GM23248 (cell line): ENCODE data around the gene DGKE. TPM values are rescaled to one million over a fixed set of nuclear protein-coding genes. Genes with fewer than 3 reads are reported as not detected.

Source experiments
- DNase-seq: peaks from one replicate; pipeline ENCODE4 v3.0.0-alpha.2; 2015
- H2AFZ ChIP-seq: fragments of 200-600 bp; sonication (generic); 2 replicates; pipeline ENCODE4 v1.6.1; 2016; ENCODE audit warnings: antibody characterized with exemption
- H3F3A ChIP-seq: fragments of 200-600 bp; sonication (generic); 2 replicates; pipeline ENCODE4 v1.6.1; 2016; ENCODE audit warnings: mild to moderate bottlenecking, antibody characterized with exemption, mixed run types; ENCODE audit not compliant: insufficient read depth
- H3K27ac ChIP-seq: fragments of 200-600 bp; sonication (generic); 2 replicates; pipeline ENCODE4 v1.5.1; 2016; ENCODE audit warnings: mild to moderate bottlenecking
- H3K27me3 ChIP-seq: fragments of 200-600 bp; sonication (generic); replicated peaks from 2 replicates; pipeline ENCODE4 v1.6.1; 2016; ENCODE audit warnings: mild to moderate bottlenecking; ENCODE audit not compliant: insufficient read depth
- H3K36me3 ChIP-seq: fragments of 200-600 bp; sonication (generic); 2 replicates; pipeline ENCODE4 v1.6.1; 2016; ENCODE audit warnings: low read depth, mild to moderate bottlenecking
- H3K4me1 ChIP-seq: fragments of 200-600 bp; sonication (generic); 2 replicates; pipeline ENCODE4 v1.6.1; 2016; ENCODE audit warnings: mild to moderate bottlenecking; ENCODE audit not compliant: insufficient read depth
- H3K4me2 ChIP-seq: fragments of 200-600 bp; sonication (generic); one replicate; pipeline ENCODE4 v1.6.1; 2016; ENCODE audit warnings: mild to moderate bottlenecking; ENCODE audit not compliant: unreplicated experiment
- H3K4me3 ChIP-seq: fragments of 200-600 bp; sonication (generic); 2 replicates; pipeline ENCODE4 v1.5.1; 2016; ENCODE audit warnings: mild to moderate bottlenecking
- H3K79me2 ChIP-seq: fragments of 200-600 bp; sonication (generic); 2 replicates; pipeline ENCODE4 v1.6.1; 2016; ENCODE audit warnings: mild to moderate bottlenecking; ENCODE audit not compliant: insufficient read depth
- H3K9ac ChIP-seq: fragments of 200-600 bp; sonication (generic); 2 replicates; pipeline ENCODE4 v1.6.1; 2016; ENCODE audit warnings: mild to moderate bottlenecking
- H3K9me2 ChIP-seq: fragments of 200-600 bp; sonication (generic); 2 replicates; pipeline ENCODE4 v1.6.1; 2016; ENCODE audit warnings: mixed run types, mild to moderate bottlenecking, moderate library complexity; ENCODE audit not compliant: insufficient read depth
- H3K9me3 ChIP-seq: fragments of 200-600 bp; sonication (generic); one replicate; pipeline ENCODE4 v1.6.1; 2017; ENCODE audit warnings: low read depth
- H4K20me1 ChIP-seq: fragments of 200-600 bp; sonication (generic); 2 replicates; pipeline ENCODE4 v1.6.0; 2016; ENCODE audit not compliant: insufficient read depth
- EZH2 ChIP-seq: fragments of 200-600 bp; sonication (generic); IDR thresholded peaks from 2 replicates; pipeline ENCODE4 v1.6.1; 2018; ENCODE audit warnings: antibody characterized with exemption, mild to moderate bottlenecking; ENCODE audit not compliant: insufficient read depth, poor library complexity, severe bottlenecking
- EZH2phosphoT487 ChIP-seq: fragments of 200-600 bp; sonication (generic); IDR thresholded peaks from 2 replicates; pipeline ENCODE4 v1.6.1; 2018; ENCODE audit warnings: antibody characterized with exemption, moderate library complexity, mild to moderate bottlenecking, low read depth; ENCODE audit not compliant: insufficient read depth
- WGBS, 2 experiments: methylation state at CpG; one replicate each; pipeline ENCODE4 v1.1.6; 2015 to 2017; ENCODE audit warnings: low lambda C conversion rate in 2 of 2, low coverage in 1 of 2; ENCODE audit errors: missing lambda C conversion rate in 2 of 2; 5-methylcytosine and 5-hydroxymethylcytosine counted together
- in situ Hi-C: fragments of 300-500 bp; cut with MboI; formaldehyde crosslinking; loops from 2 replicates; pipeline ENCODE4 v1.15.0; 2020
- polyA plus RNA-seq: library from polyadenylated mRNA; unstranded; fragments of >200 nt; fragmentation: Nextera tagmentation; extraction: Ambion mirVana; gene quantifications from 2 replicates; pipeline ENCODE4 v1.2.1, GENCODE V29; 2016
- total RNA-seq: library from RNA; depleted of rRNA; stranded (reverse); fragments of >200 nt; shearing (Covaris generic); gene quantifications from 2 replicates; pipeline ENCODE4 v1.2.3, GENCODE V29; 2014

The DGKE gene
- total and polyA plus RNA-seq, 2 experiments from 2014 or later, result 1.9 to 2.8 TPM

DNA sequence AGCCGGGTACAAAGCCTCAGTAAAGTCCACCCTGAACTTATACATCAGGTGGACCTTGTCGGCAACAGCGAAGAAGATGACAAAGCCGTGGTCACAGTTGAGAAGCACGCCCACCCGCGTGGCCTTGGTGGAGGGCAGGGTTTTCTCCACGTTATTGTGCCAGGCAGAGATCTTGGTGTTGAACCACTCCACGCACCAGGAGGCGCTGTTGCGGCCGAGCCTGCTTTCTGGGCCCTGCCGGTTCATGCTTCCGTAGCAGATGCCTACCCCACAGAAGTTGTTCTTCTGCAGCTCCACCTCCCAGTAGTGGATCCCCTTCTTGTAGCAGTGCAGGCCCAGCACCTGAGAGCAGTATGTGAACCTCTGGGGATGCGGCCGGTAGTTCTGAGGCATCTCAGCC, 57.8 kb downstream of the DGKE start:
- Histone ChIP-seq H3K36me3 (peaks cover 48% of the 10 kb centered on the region; the same call in 1 of the 2 replicates), H3K79me2 (no peaks in the 10 kb centered on the region), H3F3A (no peaks in the 10 kb centered on the region), H3K4me1 (no peaks in the 10 kb centered on the region), H4K20me1 (no peaks in the 10 kb centered on the region), H3K9ac (no peak overlapping the region), H3K4me3 (no peak overlapping the region), H2AFZ (no peak overlapping the region), H3K27ac (no peak overlapping the region), H3K9me3 (no peaks in the 10 kb centered on the region), H3K4me2 (no peak overlapping the region), H3K27me3 (no peaks in the 10 kb centered on the region), H3K9me2 (no peaks in the 10 kb centered on the region)
- in situ Hi-C loops, result no loop called here
- no peak for TF ChIP-seq EZH2
- TF ChIP-seq EZH2phosphoT487, result no peak
- 79 to 80% methylated on average over 16 of the region's 16 CpGs for WGBS, 2 experiments
- peak; percentile 39 for DNase-seq

GRCh38 chr17:56892333-56892732, 58.4 kb downstream of the DGKE start:
- Histone ChIP-seq H3K27me3 (no peaks in the 10 kb centered on the region), H3K9me3 (no peaks in the 10 kb centered on the region), H3K4me3 (no peak overlapping the region), H4K20me1 (no peaks in the 10 kb centered on the region), H3K4me2 (no peak overlapping the region), H3K9ac (no peak overlapping the region), H3F3A (no peaks in the 10 kb centered on the region), H3K27ac (no peak overlapping the region), H3K4me1 (no peaks in the 10 kb centered on the region), H2AFZ (no peak overlapping the region), H3K36me3 (peaks cover 44% of the 10 kb centered on the region; the same call in 1 of the 2 replicates), H3K9me2 (no peaks in the 10 kb centered on the region), H3K79me2 (no peaks in the 10 kb centered on the region)
- DNase-seq, result no peak
- TF ChIP-seq EZH2phosphoT487 (no peak), EZH2 (no peak)
- in situ Hi-C loops, result no loop called here
- WGBS, 2 experiments, result 94 to 96% methylated on average over 1 of the region's 1 CpG

- H3K9me2 ChIP-seq, result no peaks in the 10 kb centered on the region
- WGBS, 2 experiments, result 74 to 75% methylated on average over 7 of the region's 7 CpGs
These were observed 59.6 kb downstream of the DGKE start for GRCh38 chr17:56893503-56893902.

GRCh38 chr17:56894859-56895455, 61.0 kb downstream of the DGKE start:
- no peaks in the 10 kb centered on the region for H3K9me2 ChIP-seq
- no peaks in the 10 kb centered on the region for H4K20me1 ChIP-seq
- peaks cover 36% of the 10 kb centered on the region; the same call in 1 of the 2 replicates for H3K36me3 ChIP-seq
- TF ChIP-seq EZH2phosphoT487, result no peak
- no peak for TF ChIP-seq EZH2
- no peaks in the 10 kb centered on the region for H3K79me2 ChIP-seq
- 94 to 97% methylated on average over 19 to 20 of the region's 20 CpGs for WGBS, 2 experiments
- H3F3A ChIP-seq, result no peaks in the 10 kb centered on the region
- no peak overlapping the region for H3K9ac ChIP-seq
- in situ Hi-C loops, result no loop called here
- DNase-seq, result no peak
- H3K4me1 ChIP-seq, result no peaks in the 10 kb centered on the region
- H2AFZ ChIP-seq, result no peak overlapping the region
- no peak overlapping the region for H3K4me3 ChIP-seq
- no peaks in the 10 kb centered on the region for H3K9me3 ChIP-seq
- no peak overlapping the region for H3K27ac ChIP-seq
- no peaks in the 10 kb centered on the region for H3K27me3 ChIP-seq
- H3K4me2 ChIP-seq, result no peak overlapping the region

More at GRCh38 chr17:56893503-56893902, 59.6 kb downstream of the DGKE start:
- no peak overlapping the region for H3K4me2 ChIP-seq
- H3K9ac ChIP-seq, result no peak overlapping the region
- no peak for TF ChIP-seq EZH2phosphoT487
- TF ChIP-seq EZH2, result no peak
- no peaks in the 10 kb centered on the region for H3K79me2 ChIP-seq
- H4K20me1 ChIP-seq, result no peaks in the 10 kb centered on the region
- no peaks in the 10 kb centered on the region for H3F3A ChIP-seq
- no peak overlapping the region for H3K4me3 ChIP-seq
- peaks cover 44% of the 10 kb centered on the region; the same call in 1 of the 2 replicates for H3K36me3 ChIP-seq
- DNase-seq, result no peak
- no peaks in the 10 kb centered on the region for H3K4me1 ChIP-seq
- in situ Hi-C loops, result no loop called here
- H3K27me3 ChIP-seq, result no peaks in the 10 kb centered on the region
- H3K9me3 ChIP-seq, result no peaks in the 10 kb centered on the region
- no peak overlapping the region for H3K27ac ChIP-seq
- H2AFZ ChIP-seq, result no peak overlapping the region
